ENCODE measurements around the gene CC2D1A.
A peak's percentile ranks its signal among the peaks of the same experiment; 100 is the strongest.

CC2D1A gene

GRCh38 chr19:13880059-13881043, 25.6 kb upstream of the CC2D1A start:
- DNase-seq, result peak; percentile 17

GRCh38 chr19:13881251-13881691, 24.7 kb upstream of the CC2D1A start:
- no peak for DNase-seq

GRCh38 chr19:13881692-13882418, 24.1 kb upstream of the CC2D1A start:
- DNase-seq, result no peak

GRCh38 chr19:13882419-13882795, 23.6 kb upstream of the CC2D1A start:
- no peak for DNase-seq

- DNase-seq, result no peak
These were observed 23.2 kb upstream of the CC2D1A start for GRCh38 chr19:13882836-13883235.

- DNase-seq, result no peak
These were observed 22.4 kb upstream of the CC2D1A start for GRCh38 chr19:13883516-13884064.

GRCh38 chr19:13884726-13885591, 21.0 kb upstream of the CC2D1A start:
- DNase-seq, result no peak

- no peak for DNase-seq
These were observed 20.1 kb upstream of the CC2D1A start for GRCh38 chr19:13885826-13886365.

- DNase-seq, result no peak
These were observed 19.0 kb upstream of the CC2D1A start for GRCh38 chr19:13887018-13887436.

GRCh38 chr19:13887517-13887916, 18.5 kb upstream of the CC2D1A start:
- no peak for DNase-seq

GRCh38 chr19:13888281-13888680, 17.7 kb upstream of the CC2D1A start:
- DNase-seq, result no peak

GRCh38 chr19:13890136-13890535, 15.9 kb upstream of the CC2D1A start:
- no peak for DNase-seq

GRCh38 chr19:13892870-13893269, 13.1 kb upstream of the CC2D1A start:
- DNase-seq, result no peak

GRCh38 chr19:13894552-13894951, 11.4 kb upstream of the CC2D1A start:
- DNase-seq, result no peak

- no peak for DNase-seq
These were observed 9.8 kb upstream of the CC2D1A start for GRCh38 chr19:13896227-13896626.

GRCh38 chr19:13899393-13899792, 6.6 kb upstream of the CC2D1A start:
- DNase-seq, result no peak

- DNase-seq, result no peak
These were observed 6.0 kb upstream of the CC2D1A start for GRCh38 chr19:13899912-13900584.

- DNase-seq, result no peak
These were observed 2.9 kb upstream of the CC2D1A start for GRCh38 chr19:13902993-13903555.

- DNase-seq, result no peak
These were observed 512 bp downstream of the CC2D1A start for GRCh38 chr19:13906521-13906904.

GRCh38 chr19:13906910-13907309, 909 bp downstream of the CC2D1A start:
- DNase-seq, result no peak

GRCh38 chr19:13908674-13909073, 2.7 kb downstream of the CC2D1A start:
- no peak for DNase-seq

Data from NCI-H187 treated with DMSO at 0.1 percent for 48 hours (cell line).